Naive B cell (primary cell): ENCODE results near the gene APBB3. TPM values are rescaled to one million over a fixed set of nuclear protein-coding genes. Genes with fewer than 3 reads are reported as not detected.
"Not testable (repeated sequence)": the region's sequence is repeated elsewhere in the genome, so short reads cannot be mapped to it uniquely, and the experiment has no call there.

Experiments
- ATAC-seq, 2 donors: fragments of 150-1000 bp; cut with Tn5 transposase; 2 replicates each; pipeline ENCODE4 v1.10.0; 2021; ENCODE audit warnings: low read depth in 2 of 2, mild to moderate bottlenecking in 2 of 2, moderate library complexity in 2 of 2
- DNase-seq: peaks from one replicate; pipeline ENCODE4 v3.0.0; 2022
- H3K27ac Mint-ChIP-seq, 6 donors: one replicate each; pipeline ENCODE4 v1.8.0; 2020 to 2022; ENCODE audit warnings: mild to moderate bottlenecking in 6 of 6, mixed read lengths in 6 of 6, moderate library complexity in 5 of 6, inconsistent platforms in 2 of 6
- H3K27me3 Mint-ChIP-seq, 3 donors: one replicate each; pipeline ENCODE4 v1.8.0; 2021 to 2022; ENCODE audit warnings: mixed read lengths in 3 of 3, mild to moderate bottlenecking in 1 of 3
- H3K36me3 Mint-ChIP-seq, 2 donors: one replicate each; pipeline ENCODE4 v1.8.0; 2020 to 2022; ENCODE audit warnings: mixed read lengths in 2 of 2, inconsistent platforms in 1 of 2, mild to moderate bottlenecking in 1 of 2
- H3K4me1 Mint-ChIP-seq, 3 donors: one replicate each; pipeline ENCODE4 v1.8.0; 2020 to 2022; ENCODE audit warnings: mixed read lengths in 3 of 3, inconsistent platforms in 1 of 3, mild to moderate bottlenecking in 1 of 3, moderate library complexity in 1 of 3
- H3K4me3 Mint-ChIP-seq, 8 donors: one replicate each; pipeline ENCODE4 v1.8.0; 2020 to 2022; ENCODE audit warnings: mild to moderate bottlenecking in 8 of 8, mixed read lengths in 8 of 8, moderate library complexity in 8 of 8, inconsistent platforms in 2 of 8
- H3K9me3 Mint-ChIP-seq, 7 donors: one replicate each; pipeline ENCODE4 v1.8.0; 2020 to 2022; ENCODE audit warnings: mixed read lengths in 7 of 7, mild to moderate bottlenecking in 5 of 7, inconsistent platforms in 2 of 7, moderate library complexity in 1 of 7
- polyA plus RNA-seq, 6 donors: library from polyadenylated mRNA; unstranded; fragments of 300-500 nt; fragmentation: Illumina TruSeq; gene quantifications; one replicate each; pipeline ENCODE4 v1.2.3, GENCODE V29; 2021; ENCODE audit warnings: low read depth in 6 of 6

APBB3 gene, protein sequence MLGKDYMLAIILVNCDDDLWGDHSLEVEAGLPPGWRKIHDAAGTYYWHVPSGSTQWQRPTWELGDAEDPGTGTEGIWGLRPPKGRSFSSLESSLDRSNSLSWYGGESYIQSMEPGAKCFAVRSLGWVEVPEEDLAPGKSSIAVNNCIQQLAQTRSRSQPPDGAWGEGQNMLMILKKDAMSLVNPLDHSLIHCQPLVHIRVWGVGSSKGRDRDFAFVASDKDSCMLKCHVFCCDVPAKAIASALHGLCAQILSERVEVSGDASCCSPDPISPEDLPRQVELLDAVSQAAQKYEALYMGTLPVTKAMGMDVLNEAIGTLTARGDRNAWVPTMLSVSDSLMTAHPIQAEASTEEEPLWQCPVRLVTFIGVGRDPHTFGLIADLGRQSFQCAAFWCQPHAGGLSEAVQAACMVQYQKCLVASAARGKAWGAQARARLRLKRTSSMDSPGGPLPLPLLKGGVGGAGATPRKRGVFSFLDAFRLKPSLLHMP
- polyA plus RNA-seq: 1 to 10 TPM in 5 of 6 donors, not detected in 1; 6.3 to 9.0 (median 7.9) TPM

DNA sequence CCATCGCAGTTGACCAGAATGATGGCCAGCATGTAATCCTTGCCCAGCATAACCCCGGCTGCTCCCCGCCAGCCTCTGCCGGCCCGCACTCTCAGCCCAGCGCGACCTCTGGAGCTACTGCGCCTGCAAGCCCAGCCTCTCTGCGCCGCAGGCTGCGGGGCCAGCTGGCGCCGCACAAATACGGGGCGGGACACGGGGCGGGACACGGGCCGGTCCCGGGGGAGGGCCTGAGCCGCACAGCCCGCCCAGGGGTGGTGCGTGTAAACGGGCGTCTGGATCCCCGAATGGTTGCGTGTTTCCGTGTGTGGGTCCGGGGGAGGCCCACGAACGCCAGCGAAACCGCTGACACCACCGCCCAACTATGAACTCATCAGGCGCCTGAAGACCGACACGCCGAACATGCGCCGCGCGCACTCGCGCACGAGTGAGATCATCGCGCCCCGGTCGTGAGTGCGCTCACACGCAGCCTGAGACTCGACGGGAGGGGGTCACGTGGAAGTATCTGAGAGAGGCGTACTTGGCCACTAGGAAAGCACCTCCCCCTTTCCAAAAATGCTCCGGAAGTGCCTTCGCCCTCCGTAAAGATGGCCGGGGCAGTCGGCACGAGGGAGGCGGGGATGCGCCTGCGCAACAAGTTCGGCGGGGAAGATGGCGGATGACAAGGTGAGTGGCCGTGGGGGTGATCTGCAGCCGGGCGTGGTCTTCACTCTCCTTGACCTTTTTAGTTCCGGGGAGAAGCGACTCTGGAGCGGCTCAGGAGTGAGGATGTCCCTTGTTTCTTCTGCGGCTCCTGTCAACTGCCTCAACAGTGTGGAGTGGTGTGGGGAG is at the start of gene APBB3, which contains the start of gene SLC35A4:
APBB3 (minus strand) TSS at position 403 of the 828 bp plus-strand sequence; CDS start at position 50, 353 bp downstream.
SLC35A4 (plus strand) TSS at position 633 of the 828 bp plus-strand sequence. CDS start 2,342 bp downstream, outside the sequence.
- ATAC-seq: peak; percentile 86
- Mint-ChIP-seq H3K36me3 (peaks cover 0 to 19% of the 10 kb centered on the region in 2 donors), H3K27ac (peak within 1 kb of the TSS; percentile 96 to 99 (median 98)), H3K27me3 (no peaks in the 10 kb centered on the region), H3K4me1 (peaks cover 45 to 71% (median 64%) of the 10 kb centered on the region in 3 donors), H3K4me3 (peak within 1 kb of the TSS; percentile 92 to 98 (median 96)), H3K9me3 (peaks cover 0 to 1% (median 0%) of the 10 kb centered on the region in 7 donors)
- peak; percentile 98 for DNase-seq

GRCh38 chr5:140611020-140611521 is 46.7 kb upstream of the APBB3 start:
- ATAC-seq (no peak), DNase-seq (no peak)
- Mint-ChIP-seq H3K36me3 (no peaks in the 10 kb centered on the region), H3K27me3 (peaks cover 0 to 8% (median 0%) of the 10 kb centered on the region in 3 donors), H3K4me3 (no peak overlapping the region), H3K27ac (peak overlapping the region in 1 of 6 donors; percentile 35), H3K9me3 (no peaks in the 10 kb centered on the region), H3K4me1 (peaks cover 16 to 18% (median 17%) of the 10 kb centered on the region in 3 donors)

- ATAC-seq (no peak), DNase-seq (no peak)
- H3K4me1 Mint-ChIP-seq: peaks cover 16 to 18% (median 17%) of the 10 kb centered on the region in 3 donors
- H3K27me3 Mint-ChIP-seq: peaks cover 0 to 8% (median 0%) of the 10 kb centered on the region in 3 donors
- H3K36me3 Mint-ChIP-seq: no peaks in the 10 kb centered on the region
- H3K27ac Mint-ChIP-seq: peak overlapping the region in 1 of 6 donors; percentile 76
- H3K9me3 Mint-ChIP-seq: no peaks in the 10 kb centered on the region
- H3K4me3 Mint-ChIP-seq: no peak overlapping the region
Measured at GRCh38 chr5:140609126-140609525, 44.7 kb upstream of the APBB3 start.

DNA sequence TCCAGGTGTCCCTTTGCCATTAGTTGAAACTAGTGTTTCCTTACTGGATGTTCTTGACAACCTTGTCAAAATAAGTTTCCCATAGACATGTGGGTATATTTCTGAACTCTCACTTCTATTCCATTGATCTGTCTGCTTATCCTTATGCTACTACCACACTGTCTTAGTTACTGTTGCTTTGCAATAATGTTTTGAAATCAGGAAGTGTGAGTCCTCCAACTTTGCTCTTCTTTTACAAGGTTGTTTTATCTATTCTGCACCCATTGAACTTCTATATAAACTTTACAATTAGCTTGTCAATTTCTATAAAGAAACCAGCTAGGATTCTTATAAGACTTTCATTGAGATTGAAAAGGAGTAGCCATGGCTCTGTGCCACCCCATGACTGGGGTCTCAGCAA is 44.3 kb upstream of the APBB3 start:
- no peaks in the 10 kb centered on the region for H3K9me3 Mint-ChIP-seq
- peaks cover 0 to 8% (median 0%) of the 10 kb centered on the region in 3 donors for H3K27me3 Mint-ChIP-seq
- H3K4me3 Mint-ChIP-seq: no peak overlapping the region
- ATAC-seq (no peak), DNase-seq (no peak)
- H3K4me1 Mint-ChIP-seq: peaks cover 16 to 18% (median 17%) of the 10 kb centered on the region in 3 donors
- no peaks in the 10 kb centered on the region for H3K36me3 Mint-ChIP-seq
- no peak overlapping the region for H3K27ac Mint-ChIP-seq

- Mint-ChIP-seq H3K9me3 (no peaks in the 10 kb centered on the region), H3K4me1 (peaks cover 6 to 10% (median 8%) of the 10 kb centered on the region in 3 donors), H3K36me3 (no peaks in the 10 kb centered on the region), H3K4me3 (no peak overlapping the region), H3K27me3 (peaks cover 0 to 8% (median 0%) of the 10 kb centered on the region in 3 donors), H3K27ac (no peak overlapping the region)
- no peak for ATAC-seq
- DNase-seq: no peak
Measured at GRCh38 chr5:140607031-140607430, 42.6 kb upstream of the APBB3 start.

- no peaks in the 10 kb centered on the region for H3K36me3 Mint-ChIP-seq
- DNase-seq (no peak), ATAC-seq (no peak)
- H3K27ac Mint-ChIP-seq: no peak overlapping the region
- no peaks in the 10 kb centered on the region for H3K9me3 Mint-ChIP-seq
- no peak overlapping the region for H3K4me3 Mint-ChIP-seq
- H3K4me1 Mint-ChIP-seq: no peaks in the 10 kb centered on the region
- peaks cover 0 to 4% (median 0%) of the 10 kb centered on the region in 3 donors for H3K27me3 Mint-ChIP-seq
Measured at GRCh38 chr5:140605879-140606278, 41.5 kb upstream of the APBB3 start.

DNA sequence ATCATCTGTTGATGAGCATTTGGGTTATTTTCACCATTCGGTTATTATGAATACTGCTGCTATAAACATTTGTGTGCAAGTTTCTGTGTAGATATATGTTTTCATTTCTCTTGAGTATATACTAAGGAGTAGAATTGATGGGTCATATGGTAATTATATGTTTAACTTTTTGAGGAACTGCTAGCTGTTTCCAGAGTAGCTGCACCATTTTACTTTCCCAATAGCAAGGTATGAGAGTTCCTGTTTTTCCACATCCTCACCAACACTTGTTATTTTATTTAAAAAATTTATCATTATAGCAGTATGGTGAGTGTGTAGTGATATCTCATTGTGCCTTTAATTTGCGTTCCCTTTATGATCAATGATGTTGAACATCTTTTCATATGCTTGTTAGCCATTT is 39.3 kb upstream of the APBB3 start:
- Mint-ChIP-seq H3K9me3 (no peaks in the 10 kb centered on the region), H3K27ac (no peak overlapping the region), H3K27me3 (peaks cover 0 to 6% (median 5%) of the 10 kb centered on the region in 3 donors), H3K36me3 (no peaks in the 10 kb centered on the region), H3K4me3 (no peak overlapping the region), H3K4me1 (no peaks in the 10 kb centered on the region)
- DNase-seq (no peak), ATAC-seq (no peak)

DNA sequence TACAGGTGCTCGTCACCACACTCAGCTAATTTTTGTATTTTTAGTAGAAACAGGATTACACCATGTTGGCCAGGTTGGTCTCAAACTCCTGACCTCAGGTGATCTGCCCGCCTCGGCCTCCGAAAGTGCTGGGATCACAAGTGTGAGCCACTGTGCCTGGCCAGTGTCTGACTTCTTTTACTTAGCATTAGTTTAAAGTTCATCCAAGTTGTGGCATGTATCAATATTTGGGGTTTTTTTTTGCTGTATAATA is 39.0 kb upstream of the APBB3 start:
- H3K36me3 Mint-ChIP-seq, ATAC-seq, DNase-seq, H3K4me1 Mint-ChIP-seq, H3K9me3 Mint-ChIP-seq, H3K27me3 Mint-ChIP-seq, H3K4me3 Mint-ChIP-seq, H3K27ac Mint-ChIP-seq: not testable (repeated sequence)

DNA sequence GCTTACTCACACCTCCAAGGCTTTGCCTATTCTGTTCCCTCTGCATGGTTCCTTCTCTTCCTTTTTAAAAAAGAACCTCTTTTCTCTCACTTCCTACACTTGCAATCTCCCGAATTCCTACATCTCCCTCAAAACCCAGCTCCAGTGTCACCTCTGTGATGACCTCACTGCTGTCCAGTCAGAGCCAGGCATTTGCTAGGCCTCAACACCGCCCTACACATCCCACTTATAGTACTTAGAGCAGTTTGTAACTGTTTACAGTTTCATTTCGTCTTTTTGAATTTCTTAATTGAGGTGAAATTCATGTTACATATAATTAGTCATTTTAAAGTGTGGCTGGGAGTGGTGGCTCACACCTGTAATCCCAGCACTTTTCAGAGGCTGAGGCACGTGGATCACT is 37.7 kb upstream of the APBB3 start:
- peak overlapping the region in 1 of 6 donors; percentile 2 for H3K27ac Mint-ChIP-seq
- no peaks in the 10 kb centered on the region for H3K9me3 Mint-ChIP-seq
- H3K36me3 Mint-ChIP-seq: no peaks in the 10 kb centered on the region
- no peak overlapping the region for H3K4me3 Mint-ChIP-seq
- no peak for DNase-seq
- peaks cover 0 to 8% (median 4%) of the 10 kb centered on the region in 3 donors for H3K27me3 Mint-ChIP-seq
- no peaks in the 10 kb centered on the region for H3K4me1 Mint-ChIP-seq
- ATAC-seq: no peak

- H3K4me3 Mint-ChIP-seq: no peak overlapping the region
Measured at GRCh38 chr5:140600096-140600495, 35.7 kb upstream of the APBB3 start.

DNA sequence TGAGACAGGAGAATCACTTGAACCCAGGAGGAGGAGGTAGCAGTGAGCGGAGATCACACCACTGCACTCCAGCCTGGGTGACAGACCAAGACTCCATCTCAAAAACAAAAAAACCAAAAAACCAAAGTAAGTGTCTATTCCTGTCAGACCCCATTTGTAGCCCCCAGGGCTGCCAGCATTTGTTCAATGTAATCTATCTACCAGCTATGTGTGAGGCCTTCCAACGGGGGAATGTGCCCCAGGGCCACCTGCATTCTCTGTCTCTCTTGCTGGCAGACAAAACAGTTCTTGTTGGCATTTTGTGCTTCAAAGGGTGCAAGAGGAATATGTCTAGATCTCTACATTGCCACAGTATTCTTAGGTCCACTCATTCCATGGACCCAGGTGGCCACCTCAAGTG is 34.4 kb upstream of the APBB3 start:
- Mint-ChIP-seq H3K9me3 (no peaks in the 10 kb centered on the region), H3K27me3 (peaks cover 11 to 23% (median 13%) of the 10 kb centered on the region in 3 donors), H3K4me3 (no peak overlapping the region), H3K27ac (no peak overlapping the region), H3K4me1 (peaks cover 0 to 3% (median 0%) of the 10 kb centered on the region in 3 donors), H3K36me3 (no peaks in the 10 kb centered on the region)
- DNase-seq: no peak
- no peak for ATAC-seq

More at GRCh38 chr5:140600096-140600495, 35.7 kb upstream of the APBB3 start:
- Mint-ChIP-seq H3K36me3 (no peaks in the 10 kb centered on the region), H3K4me1 (peaks cover 0 to 2% (median 0%) of the 10 kb centered on the region in 3 donors), H3K9me3 (no peaks in the 10 kb centered on the region), H3K27ac (no peak overlapping the region), H3K27me3 (peaks cover 8 to 17% (median 11%) of the 10 kb centered on the region in 3 donors)
- no peak for ATAC-seq
- no peak for DNase-seq

- Mint-ChIP-seq H3K4me1 (peaks cover 0 to 3% (median 0%) of the 10 kb centered on the region in 3 donors), H3K4me3 (no peak overlapping the region), H3K27me3 (peaks cover 11 to 31% (median 13%) of the 10 kb centered on the region in 3 donors), H3K27ac (no peak overlapping the region), H3K9me3 (no peaks in the 10 kb centered on the region), H3K36me3 (no peaks in the 10 kb centered on the region)
- DNase-seq: no peak
- no peak for ATAC-seq
Measured at GRCh38 chr5:140596321-140596741, 31.9 kb upstream of the APBB3 start.
